HL-60 (cell line): ENCODE results near the gene HTR4.

ENCODE experiments used
- DNase-seq, 2 experiments: peaks; one replicate each; pipeline ENCODE4 v3.0.0-alpha.2; 2010 to 2020; ENCODE audit warnings: low read depth in 1 of 2, low spot score in 1 of 2
- H3K27ac ChIP-seq: fragments of 250-450 bp; sonication (Bioruptor Pico); replicated peaks from 2 replicates; pipeline ENCODE4 v1.5.1; 2020; ENCODE audit warnings: mild to moderate bottlenecking, moderate library complexity
- H3K27me3 ChIP-seq: fragments of 250-450 bp; sonication (Bioruptor Pico); 2 replicates; pipeline ENCODE4 v1.5.1; 2021; ENCODE audit warnings: mild to moderate bottlenecking, moderate library complexity; ENCODE audit not compliant: insufficient read depth, poor library complexity, severe bottlenecking
- H3K4me3 ChIP-seq: replicated peaks from 2 replicates; pipeline ENCODE4 v1.5.1; 2011; ENCODE audit warnings: mild to moderate bottlenecking, control low read depth, low read length; ENCODE audit not compliant: insufficient read depth
- GABPA ChIP-seq: IDR thresholded peaks from 2 replicates; pipeline ENCODE4 v1.6.1; 2012; ENCODE audit warnings: low read depth
- POLR2AphosphoS5 ChIP-seq: IDR thresholded peaks from 2 replicates; pipeline ENCODE4 v1.6.1; 2012; ENCODE audit warnings: low read depth
- SPI1 ChIP-seq: IDR thresholded peaks from 2 replicates; pipeline ENCODE4 v1.6.1; 2012; ENCODE audit warnings: low read depth, mild to moderate bottlenecking, borderline replicate concordance
- TF ChIP-seq, protein P1 (sequence below): IDR thresholded peaks from 2 replicates; pipeline ENCODE4 v1.6.1; 2012; ENCODE audit warnings: low read depth; ENCODE audit not compliant: insufficient replicate concordance
- TF ChIP-seq, protein P2 (sequence below): IDR thresholded peaks from one replicate; pipeline ENCODE4 v1.5.1; 2011; ENCODE audit warnings: low read length, control low read depth, inconsistent platforms; ENCODE audit not compliant: insufficient read depth

Gene HTR4

DNA sequence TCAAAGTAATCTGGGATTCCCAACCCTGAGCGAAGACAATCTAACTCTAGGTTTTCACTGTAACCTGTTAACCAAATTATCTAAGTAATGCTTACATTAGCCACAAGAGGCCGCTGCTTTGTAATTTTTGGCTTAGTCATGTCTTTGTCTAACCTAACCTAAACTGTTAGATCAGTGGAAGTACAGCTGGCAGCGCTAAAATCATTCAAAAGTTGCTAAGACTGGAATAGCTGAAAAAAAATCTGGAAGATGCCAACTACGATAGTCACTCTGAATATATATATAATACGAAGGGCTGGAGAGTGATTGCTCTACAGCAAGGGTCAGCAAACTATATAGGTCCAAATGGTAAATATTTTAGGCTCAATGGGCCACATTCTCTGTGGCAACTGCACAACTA is 210.3 kb downstream of the HTR4 start:
- H3K27me3 ChIP-seq, result no peaks in the 10 kb centered on the region
- peak; percentile 12 to 59 for DNase-seq
- H3K27ac ChIP-seq, result no peak overlapping the region
- TF ChIP-seq, protein P1, sequence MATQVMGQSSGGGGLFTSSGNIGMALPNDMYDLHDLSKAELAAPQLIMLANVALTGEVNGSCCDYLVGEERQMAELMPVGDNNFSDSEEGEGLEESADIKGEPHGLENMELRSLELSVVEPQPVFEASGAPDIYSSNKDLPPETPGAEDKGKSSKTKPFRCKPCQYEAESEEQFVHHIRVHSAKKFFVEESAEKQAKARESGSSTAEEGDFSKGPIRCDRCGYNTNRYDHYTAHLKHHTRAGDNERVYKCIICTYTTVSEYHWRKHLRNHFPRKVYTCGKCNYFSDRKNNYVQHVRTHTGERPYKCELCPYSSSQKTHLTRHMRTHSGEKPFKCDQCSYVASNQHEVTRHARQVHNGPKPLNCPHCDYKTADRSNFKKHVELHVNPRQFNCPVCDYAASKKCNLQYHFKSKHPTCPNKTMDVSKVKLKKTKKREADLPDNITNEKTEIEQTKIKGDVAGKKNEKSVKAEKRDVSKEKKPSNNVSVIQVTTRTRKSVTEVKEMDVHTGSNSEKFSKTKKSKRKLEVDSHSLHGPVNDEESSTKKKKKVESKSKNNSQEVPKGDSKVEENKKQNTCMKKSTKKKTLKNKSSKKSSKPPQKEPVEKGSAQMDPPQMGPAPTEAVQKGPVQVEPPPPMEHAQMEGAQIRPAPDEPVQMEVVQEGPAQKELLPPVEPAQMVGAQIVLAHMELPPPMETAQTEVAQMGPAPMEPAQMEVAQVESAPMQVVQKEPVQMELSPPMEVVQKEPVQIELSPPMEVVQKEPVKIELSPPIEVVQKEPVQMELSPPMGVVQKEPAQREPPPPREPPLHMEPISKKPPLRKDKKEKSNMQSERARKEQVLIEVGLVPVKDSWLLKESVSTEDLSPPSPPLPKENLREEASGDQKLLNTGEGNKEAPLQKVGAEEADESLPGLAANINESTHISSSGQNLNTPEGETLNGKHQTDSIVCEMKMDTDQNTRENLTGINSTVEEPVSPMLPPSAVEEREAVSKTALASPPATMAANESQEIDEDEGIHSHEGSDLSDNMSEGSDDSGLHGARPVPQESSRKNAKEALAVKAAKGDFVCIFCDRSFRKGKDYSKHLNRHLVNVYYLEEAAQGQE, result no peak
- TF ChIP-seq, protein P2, sequence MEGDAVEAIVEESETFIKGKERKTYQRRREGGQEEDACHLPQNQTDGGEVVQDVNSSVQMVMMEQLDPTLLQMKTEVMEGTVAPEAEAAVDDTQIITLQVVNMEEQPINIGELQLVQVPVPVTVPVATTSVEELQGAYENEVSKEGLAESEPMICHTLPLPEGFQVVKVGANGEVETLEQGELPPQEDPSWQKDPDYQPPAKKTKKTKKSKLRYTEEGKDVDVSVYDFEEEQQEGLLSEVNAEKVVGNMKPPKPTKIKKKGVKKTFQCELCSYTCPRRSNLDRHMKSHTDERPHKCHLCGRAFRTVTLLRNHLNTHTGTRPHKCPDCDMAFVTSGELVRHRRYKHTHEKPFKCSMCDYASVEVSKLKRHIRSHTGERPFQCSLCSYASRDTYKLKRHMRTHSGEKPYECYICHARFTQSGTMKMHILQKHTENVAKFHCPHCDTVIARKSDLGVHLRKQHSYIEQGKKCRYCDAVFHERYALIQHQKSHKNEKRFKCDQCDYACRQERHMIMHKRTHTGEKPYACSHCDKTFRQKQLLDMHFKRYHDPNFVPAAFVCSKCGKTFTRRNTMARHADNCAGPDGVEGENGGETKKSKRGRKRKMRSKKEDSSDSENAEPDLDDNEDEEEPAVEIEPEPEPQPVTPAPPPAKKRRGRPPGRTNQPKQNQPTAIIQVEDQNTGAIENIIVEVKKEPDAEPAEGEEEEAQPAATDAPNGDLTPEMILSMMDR, result peak; percentile 61
- H3K4me3 ChIP-seq, result no peak overlapping the region

DNA sequence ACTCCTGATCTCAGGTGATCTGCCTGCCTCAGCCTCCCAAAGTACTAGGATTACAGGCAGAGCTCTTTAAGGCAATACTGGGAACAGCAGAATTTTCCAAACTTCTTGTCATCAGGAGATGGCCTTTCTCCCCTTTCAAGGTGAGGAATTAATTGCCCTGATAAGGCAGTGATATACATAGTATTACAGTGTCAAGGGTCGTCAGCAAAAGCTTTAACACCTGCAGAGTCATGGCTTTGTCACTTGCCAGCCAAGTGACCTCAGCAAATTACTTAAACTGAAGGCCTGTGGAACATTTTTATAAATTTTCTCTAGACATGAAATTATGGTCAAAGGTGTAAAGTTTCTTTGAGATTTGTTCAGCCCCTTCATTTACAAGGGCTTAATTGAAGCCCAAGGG is 211.1 kb downstream of the HTR4 start:
- Histone ChIP-seq H3K4me3 (no peak overlapping the region), H3K27me3 (no peaks in the 10 kb centered on the region), H3K27ac (no peak overlapping the region)
- no peak for DNase-seq
- no peak for TF ChIP-seq POLR2AphosphoS5

DNA sequence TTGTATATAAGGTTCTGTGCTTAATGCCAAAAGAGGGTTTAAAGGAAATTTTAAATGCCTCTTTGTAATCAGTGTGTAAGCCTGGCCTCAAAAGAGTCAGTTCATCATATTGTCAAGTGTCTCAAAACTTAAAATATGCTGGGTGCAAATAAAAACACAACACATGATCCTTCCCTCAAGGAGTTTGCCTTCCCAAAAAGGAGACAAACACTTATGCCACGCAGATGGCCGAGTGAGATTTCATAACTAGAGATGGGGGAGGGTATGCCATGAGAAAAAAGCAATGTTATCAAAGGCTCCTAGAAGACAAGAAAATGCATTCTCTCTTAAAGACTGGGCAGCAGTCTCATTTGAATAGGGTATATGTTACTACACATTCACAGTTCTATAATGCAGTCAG is 215.4 kb downstream of the HTR4 start:
- no peak for DNase-seq
- H3K27ac ChIP-seq, result no peak overlapping the region
- H3K27me3 ChIP-seq, result no peaks in the 10 kb centered on the region
- TF ChIP-seq SPI1, result no peak
- TF ChIP-seq POLR2AphosphoS5, result no peak
- TF ChIP-seq, protein P2, result no peak
- TF ChIP-seq GABPA, result no peak
- TF ChIP-seq, protein P1, result no peak
- H3K4me3 ChIP-seq, result no peak overlapping the region

GRCh38 chr5:148437249-148437648 is 217.1 kb downstream of the HTR4 start:
- TF ChIP-seq, protein P2, result no peak
- TF ChIP-seq GABPA (no peak), SPI1 (no peak), POLR2AphosphoS5 (no peak)
- TF ChIP-seq, protein P1, result no peak
- Histone ChIP-seq H3K4me3 (no peak overlapping the region), H3K27me3 (no peaks in the 10 kb centered on the region), H3K27ac (no peak overlapping the region)
- DNase-seq, result peak in 1 of 2 experiments; percentile 35
